ENCODE measurements around the gene CETN3. TPM values are rescaled to one million over a fixed set of nuclear protein-coding genes. Genes with fewer than 3 reads are reported as not detected.

Gene CETN3
- total RNA-seq, 1 donor from 2014 or later, result 11.0 TPM

- Histone ChIP-seq H3K9me3 (no peaks in the 10 kb centered on the region), H3K36me3 (peaks cover 0 to 16% of the 10 kb centered on the region in 2 donors), H3K27me3 (no peaks in the 10 kb centered on the region), H3K4me1 (no peaks in the 10 kb centered on the region), H3K27ac (no peak overlapping the region), H3K4me3 (no peak overlapping the region)
- DNase-seq (ENCODE audit: extremely low spot score in 2 of 2), result no peak
- TF ChIP-seq POLR2AphosphoS5 (IDR thresholded peaks at IDR 0.05; ENCODE audit: insufficient read depth in 1 of 2, low read depth in 1 of 2) (no peak), POLR2A (IDR thresholded peaks at IDR 0.05) (no peak)
- TF ChIP-seq, protein P1, sequence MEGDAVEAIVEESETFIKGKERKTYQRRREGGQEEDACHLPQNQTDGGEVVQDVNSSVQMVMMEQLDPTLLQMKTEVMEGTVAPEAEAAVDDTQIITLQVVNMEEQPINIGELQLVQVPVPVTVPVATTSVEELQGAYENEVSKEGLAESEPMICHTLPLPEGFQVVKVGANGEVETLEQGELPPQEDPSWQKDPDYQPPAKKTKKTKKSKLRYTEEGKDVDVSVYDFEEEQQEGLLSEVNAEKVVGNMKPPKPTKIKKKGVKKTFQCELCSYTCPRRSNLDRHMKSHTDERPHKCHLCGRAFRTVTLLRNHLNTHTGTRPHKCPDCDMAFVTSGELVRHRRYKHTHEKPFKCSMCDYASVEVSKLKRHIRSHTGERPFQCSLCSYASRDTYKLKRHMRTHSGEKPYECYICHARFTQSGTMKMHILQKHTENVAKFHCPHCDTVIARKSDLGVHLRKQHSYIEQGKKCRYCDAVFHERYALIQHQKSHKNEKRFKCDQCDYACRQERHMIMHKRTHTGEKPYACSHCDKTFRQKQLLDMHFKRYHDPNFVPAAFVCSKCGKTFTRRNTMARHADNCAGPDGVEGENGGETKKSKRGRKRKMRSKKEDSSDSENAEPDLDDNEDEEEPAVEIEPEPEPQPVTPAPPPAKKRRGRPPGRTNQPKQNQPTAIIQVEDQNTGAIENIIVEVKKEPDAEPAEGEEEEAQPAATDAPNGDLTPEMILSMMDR (IDR thresholded peaks at IDR 0.05), result no peak
- intact Hi-C loops (cut with DNase I), result no loop called here
Measured at GRCh38 chr5:90395005-90395404, 14.6 kb downstream of the CETN3 start.

GRCh38 chr5:90390928-90391327 is 18.6 kb downstream of the CETN3 start:
- no peak overlapping the region for H3K4me3 ChIP-seq
- TF ChIP-seq POLR2AphosphoS5 (IDR thresholded peaks at IDR 0.05; ENCODE audit: insufficient read depth in 1 of 2, low read depth in 1 of 2) (no peak), POLR2A (IDR thresholded peaks at IDR 0.05) (no peak)
- TF ChIP-seq, protein P1 (IDR thresholded peaks at IDR 0.05), result no peak
- no peak overlapping the region for H3K27ac ChIP-seq
- no peaks in the 10 kb centered on the region for H3K4me1 ChIP-seq
- peaks cover 0 to 5% of the 10 kb centered on the region in 2 donors for H3K36me3 ChIP-seq
- no peaks in the 10 kb centered on the region for H3K9me3 ChIP-seq
- intact Hi-C loops (cut with DNase I), result no loop called here
- no peaks in the 10 kb centered on the region for H3K27me3 ChIP-seq
- DNase-seq (ENCODE audit: extremely low spot score in 2 of 2), result no peak

DNA sequence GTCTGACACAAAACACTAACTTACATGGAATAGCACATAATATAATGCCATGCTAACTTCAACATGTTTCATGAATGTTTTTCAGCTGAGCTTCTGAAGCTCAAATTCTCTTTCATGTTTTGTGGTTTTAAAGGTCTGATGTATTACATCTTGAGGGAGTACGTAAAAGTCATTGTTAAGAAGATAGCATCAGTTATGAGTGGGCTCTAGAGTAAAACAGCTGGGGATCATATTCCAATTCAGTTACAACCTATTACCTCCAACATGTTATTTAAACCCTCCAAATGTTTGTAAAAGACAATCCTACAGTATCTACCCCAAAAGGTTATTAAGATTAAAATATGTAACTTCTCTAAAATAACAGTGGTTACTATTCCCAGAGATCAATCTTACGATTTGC is 19.2 kb downstream of the CETN3 start:
- intact Hi-C loops (cut with DNase I), result no loop called here
- no peak for DNase-seq (ENCODE audit: extremely low spot score in 2 of 2)
- Histone ChIP-seq H3K27me3 (no peaks in the 10 kb centered on the region), H3K4me1 (no peaks in the 10 kb centered on the region), H3K36me3 (peaks cover 0 to 5% of the 10 kb centered on the region in 2 donors), H3K4me3 (no peak overlapping the region), H3K27ac (no peak overlapping the region), H3K9me3 (no peaks in the 10 kb centered on the region)
- TF ChIP-seq, protein P1 (IDR thresholded peaks at IDR 0.05), result no peak
- TF ChIP-seq POLR2A (IDR thresholded peaks at IDR 0.05) (no peak), POLR2AphosphoS5 (IDR thresholded peaks at IDR 0.05; ENCODE audit: insufficient read depth in 1 of 2, low read depth in 1 of 2) (no peak)

DNA sequence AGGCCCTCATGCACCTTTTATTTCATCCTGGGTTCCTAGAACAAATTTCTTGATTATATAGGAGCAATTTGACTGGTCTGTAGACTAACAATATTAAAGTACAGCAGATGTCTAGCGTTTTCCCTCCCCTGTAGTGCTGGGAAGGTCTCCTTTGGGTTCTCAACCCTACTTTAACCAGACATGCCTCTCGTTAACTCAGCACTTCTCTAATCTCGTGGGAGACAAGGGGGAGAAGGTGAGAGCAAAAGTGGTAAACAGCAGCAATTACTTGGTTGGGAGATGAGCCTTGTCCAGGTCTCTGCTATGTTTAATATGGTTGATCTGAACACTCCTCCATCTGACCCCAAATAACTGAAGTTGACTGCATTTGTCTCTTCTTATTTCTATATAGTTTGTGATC is 22.0 kb downstream of the CETN3 start:
- TF ChIP-seq POLR2A (IDR thresholded peaks at IDR 0.05) (no peak), POLR2AphosphoS5 (IDR thresholded peaks at IDR 0.05; ENCODE audit: insufficient read depth in 1 of 2, low read depth in 1 of 2) (no peak)
- TF ChIP-seq, protein P1 (IDR thresholded peaks at IDR 0.05), result no peak
- H3K4me3 ChIP-seq, result no peak overlapping the region
- H3K27me3 ChIP-seq, result no peaks in the 10 kb centered on the region
- H3K36me3 ChIP-seq, result no peaks in the 10 kb centered on the region
- H3K9me3 ChIP-seq, result no peaks in the 10 kb centered on the region
- intact Hi-C loops (cut with DNase I), result no loop called here
- no peaks in the 10 kb centered on the region for H3K4me1 ChIP-seq
- DNase-seq (ENCODE audit: extremely low spot score in 2 of 2), result no peak
- H3K27ac ChIP-seq, result no peak overlapping the region

DNA sequence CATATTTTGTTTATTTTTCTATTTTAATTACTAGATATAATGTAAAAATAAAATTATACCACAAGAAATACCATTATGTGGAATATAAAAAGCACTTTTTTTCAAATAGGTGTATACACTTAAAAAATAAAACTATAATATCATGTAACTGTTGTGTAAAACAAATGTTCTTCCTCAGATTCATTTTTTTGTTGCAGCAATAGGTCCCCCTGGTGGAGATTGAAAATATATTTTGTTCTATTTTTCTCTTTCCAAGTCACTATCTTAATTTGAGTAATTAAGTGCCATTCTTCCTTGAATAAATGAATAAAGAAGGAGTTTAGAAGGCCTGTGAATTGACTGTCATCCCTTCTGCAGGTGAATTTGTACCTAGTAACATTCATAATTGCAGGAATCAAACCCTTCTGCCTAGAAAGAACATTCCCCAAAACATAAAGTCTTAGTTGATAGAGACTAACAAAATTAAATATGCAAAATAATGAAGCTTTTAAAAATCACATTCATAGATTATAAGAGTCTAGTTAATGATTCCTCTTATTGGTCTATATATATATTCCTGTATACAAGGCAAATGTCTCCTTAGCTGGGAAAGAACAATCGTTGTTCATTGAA is 23.4 kb downstream of the CETN3 start:
- H3K4me3 ChIP-seq, result no peak overlapping the region
- no peaks in the 10 kb centered on the region for H3K27me3 ChIP-seq
- H3K9me3 ChIP-seq, result no peaks in the 10 kb centered on the region
- intact Hi-C loops (cut with DNase I), result no loop called here
- DNase-seq (ENCODE audit: extremely low spot score in 2 of 2), result no peak
- TF ChIP-seq, protein P1 (IDR thresholded peaks at IDR 0.05), result no peak
- TF ChIP-seq POLR2A (IDR thresholded peaks at IDR 0.05) (no peak), POLR2AphosphoS5 (IDR thresholded peaks at IDR 0.05; ENCODE audit: insufficient read depth in 1 of 2, low read depth in 1 of 2) (no peak)
- H3K36me3 ChIP-seq, result no peaks in the 10 kb centered on the region
- no peaks in the 10 kb centered on the region for H3K4me1 ChIP-seq
- H3K27ac ChIP-seq, result no peak overlapping the region
